Measurements from ENCODE around the gene PDXDC1.
"Not testable (repeated sequence)": the region's sequence is repeated elsewhere in the genome, so short reads cannot be mapped to it uniquely, and the experiment has no call there.

PDXDC1 gene

DNA sequence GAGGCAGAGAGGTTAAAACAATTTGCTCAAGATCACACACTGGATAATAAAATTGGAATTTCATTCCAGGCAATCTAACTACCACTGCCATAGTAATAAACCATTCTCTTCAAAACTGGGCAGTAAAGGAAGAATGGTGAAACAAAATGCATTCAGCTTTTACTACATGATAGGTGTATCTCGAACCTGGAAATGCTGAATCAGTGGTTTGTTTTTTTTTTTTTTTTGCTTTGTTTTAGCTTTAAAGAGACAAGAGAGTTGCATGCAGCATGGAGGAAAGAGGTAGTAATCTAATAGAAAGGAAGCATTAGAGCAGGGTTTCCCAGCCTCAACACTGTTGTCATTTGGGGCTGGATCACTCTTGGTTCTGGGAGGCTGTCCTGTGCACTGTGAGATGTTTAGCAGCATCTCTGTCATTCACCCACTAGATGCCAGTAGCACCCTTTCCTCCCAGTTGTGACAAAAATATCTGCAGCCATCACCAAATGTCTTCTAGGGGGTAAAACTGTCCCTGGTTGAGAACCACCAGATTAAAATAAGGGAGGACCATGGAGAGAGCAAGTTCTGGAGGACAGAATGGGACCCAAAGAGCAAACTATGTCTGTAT, 115.9 kb downstream of the PDXDC1 start:
- not testable (repeated sequence) for H3K9ac ChIP-seq (ENCODE audit: low read length); H3K27me3 ChIP-seq (replicated peaks; ENCODE audit: control insufficient read depth, insufficient read depth, low read length); DNase-seq (ENCODE audit: low read depth); H3K4me3 ChIP-seq (ENCODE audit: low read length); H3K9me3 ChIP-seq (ENCODE audit: control insufficient read depth, low read length); H3K4me1 ChIP-seq (ENCODE audit: control insufficient read depth, insufficient read depth, low read length)
- peaks cover 14% of the 10 kb centered on the region for H3K36me3 ChIP-seq (ENCODE audit: control insufficient read depth, insufficient read depth, low read length, severe bottlenecking)

DNA sequence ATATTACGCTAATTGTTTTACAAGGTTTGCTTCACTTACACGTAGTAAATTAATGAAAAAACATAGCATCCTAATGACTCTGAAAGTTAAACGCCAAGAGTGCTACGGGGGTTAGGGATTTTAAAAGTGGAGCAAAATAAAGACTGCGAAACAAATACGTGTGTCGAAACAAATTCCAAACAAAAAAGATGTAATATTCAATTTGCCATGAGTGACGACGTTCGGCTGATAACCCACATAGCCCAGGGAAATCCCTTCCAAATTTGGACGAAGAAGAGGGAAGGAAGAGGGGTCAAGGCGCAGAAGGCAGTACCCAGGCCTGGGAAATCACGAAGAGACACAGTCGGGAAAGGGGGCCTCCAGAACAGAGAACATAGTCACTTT, 118.7 kb downstream of the PDXDC1 start:
- Histone ChIP-seq H3K9ac (ENCODE audit: low read length) (peak overlapping the region; percentile 92), H3K36me3 (ENCODE audit: control insufficient read depth, insufficient read depth, low read length, severe bottlenecking) (peaks cover 11% of the 10 kb centered on the region), H3K4me3 (ENCODE audit: low read length) (peak overlapping the region; percentile 81)
- H3K4me1 ChIP-seq (ENCODE audit: control insufficient read depth, insufficient read depth, low read length); H3K9me3 ChIP-seq (ENCODE audit: control insufficient read depth, low read length); DNase-seq (ENCODE audit: low read depth); H3K27me3 ChIP-seq (replicated peaks; ENCODE audit: control insufficient read depth, insufficient read depth, low read length): not testable (repeated sequence)

DNA sequence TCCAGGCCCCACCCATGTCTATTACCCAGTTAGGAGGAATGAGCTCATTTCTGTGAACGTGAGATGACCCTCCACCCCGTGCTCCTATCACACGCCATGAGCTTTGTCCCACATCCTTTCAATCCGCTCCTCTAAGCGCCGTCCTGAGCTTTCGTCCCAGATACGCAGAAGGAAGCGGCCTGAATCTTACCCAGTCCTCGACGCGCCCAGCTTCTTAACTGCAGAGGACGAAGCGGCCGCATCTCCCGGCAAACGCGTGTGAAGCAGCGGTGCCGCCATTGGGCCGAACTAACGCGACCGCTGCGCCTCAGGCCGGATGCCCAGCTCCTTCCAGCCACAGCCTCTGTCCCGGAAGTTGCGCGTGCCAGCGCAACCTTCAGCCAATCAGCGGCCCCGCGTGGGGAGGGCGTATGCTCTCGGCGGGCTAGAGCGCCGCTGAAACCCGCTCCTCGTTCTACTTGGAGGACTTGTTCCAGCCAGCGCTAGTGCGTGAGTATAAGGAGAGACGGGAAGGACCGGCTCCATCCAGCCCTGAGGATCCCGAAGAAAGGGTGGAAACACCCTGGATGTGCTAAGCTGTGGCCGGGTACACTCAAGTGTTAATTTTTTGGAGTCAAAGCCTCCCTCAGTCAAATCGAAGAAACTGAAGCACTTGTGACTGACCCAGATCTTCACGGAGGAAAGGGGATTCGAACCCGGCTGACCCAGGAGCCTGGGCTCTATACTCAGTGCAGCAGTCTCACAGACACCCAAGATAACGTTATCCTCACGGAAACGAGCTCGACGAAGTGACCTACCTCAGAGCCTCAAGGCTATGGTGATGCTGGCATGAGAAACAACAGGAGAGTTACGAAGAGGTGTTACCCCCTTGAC, 119.4 kb downstream of the PDXDC1 start, which contains the start of gene RRN3:
Gene RRN3 (minus strand): TSS at position 318 of the 873 bp plus-strand sequence. CDS start 39 bp downstream, at position 279.
- peak; percentile 96 for DNase-seq (ENCODE audit: low read depth)
- Histone ChIP-seq H3K4me3 (ENCODE audit: low read length) (peak within 1 kb of the TSS; percentile 81), H3K36me3 (ENCODE audit: control insufficient read depth, insufficient read depth, low read length, severe bottlenecking) (peaks cover 11% of the 10 kb centered on the region), H3K9ac (ENCODE audit: low read length) (peak within 1 kb of the TSS; percentile 92)
- H3K9me3 ChIP-seq (ENCODE audit: control insufficient read depth, low read length); H3K4me1 ChIP-seq (ENCODE audit: control insufficient read depth, insufficient read depth, low read length); H3K27me3 ChIP-seq (replicated peaks; ENCODE audit: control insufficient read depth, insufficient read depth, low read length): not testable (repeated sequence)

DNA sequence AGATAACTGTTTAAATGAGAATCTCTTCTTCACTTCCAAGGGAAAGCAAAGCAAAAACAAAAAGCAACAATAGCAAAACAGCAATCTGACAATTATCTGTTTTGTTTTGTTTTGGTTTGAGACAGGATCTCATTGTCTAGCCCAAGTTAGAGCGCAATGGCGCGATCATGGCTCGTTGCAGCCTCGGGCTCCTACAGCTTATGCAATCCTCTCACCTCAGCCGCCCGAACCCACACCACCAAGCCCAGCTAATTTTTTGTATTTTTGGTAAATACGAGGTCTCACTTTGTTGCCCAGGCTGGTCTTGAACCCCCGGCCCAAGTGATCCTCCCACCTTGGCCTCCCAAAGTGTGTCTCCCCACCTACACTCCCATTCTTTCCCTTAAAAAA, 121.8 kb downstream of the PDXDC1 start:
- H3K9me3 ChIP-seq (ENCODE audit: control insufficient read depth, low read length); H3K27me3 ChIP-seq (replicated peaks; ENCODE audit: control insufficient read depth, insufficient read depth, low read length); H3K4me3 ChIP-seq (ENCODE audit: low read length); H3K9ac ChIP-seq (ENCODE audit: low read length); H3K36me3 ChIP-seq (ENCODE audit: control insufficient read depth, insufficient read depth, low read length, severe bottlenecking); DNase-seq (ENCODE audit: low read depth): not testable (repeated sequence)
- H3K4me1 ChIP-seq (ENCODE audit: control insufficient read depth, insufficient read depth, low read length): peaks cover 12% of the 10 kb centered on the region

DNA sequence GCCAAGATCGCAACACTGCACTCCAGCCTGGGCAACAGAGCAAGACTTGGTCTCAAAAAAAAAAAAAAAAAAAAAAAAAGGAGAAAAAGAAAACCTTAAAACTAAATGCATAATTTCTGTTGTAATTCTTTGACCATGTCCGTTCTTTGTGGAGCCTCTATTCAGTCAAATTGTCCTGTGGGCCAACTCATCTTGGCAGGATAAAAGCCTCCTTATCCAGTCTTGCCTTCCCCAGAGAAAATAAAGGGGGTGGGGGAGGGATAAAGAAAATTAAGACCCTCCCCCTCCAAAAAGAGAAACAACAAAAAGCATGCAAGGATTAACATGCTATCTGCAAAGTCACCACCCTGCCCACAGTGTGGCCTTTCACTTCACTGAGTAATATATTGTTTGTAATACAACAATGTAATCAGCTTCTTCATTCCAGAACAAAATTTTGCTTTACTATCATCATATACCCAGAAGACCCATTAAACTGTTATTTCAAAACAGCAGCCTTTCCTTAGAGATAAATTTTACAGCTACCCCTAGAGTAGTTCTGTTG, 124.6 kb downstream of the PDXDC1 start:
- not testable (repeated sequence) for H3K9me3 ChIP-seq (ENCODE audit: control insufficient read depth, low read length); H3K36me3 ChIP-seq (ENCODE audit: control insufficient read depth, insufficient read depth, low read length, severe bottlenecking); H3K27me3 ChIP-seq (replicated peaks; ENCODE audit: control insufficient read depth, insufficient read depth, low read length); DNase-seq (ENCODE audit: low read depth); H3K9ac ChIP-seq (ENCODE audit: low read length); H3K4me3 ChIP-seq (ENCODE audit: low read length)
- H3K4me1 ChIP-seq (ENCODE audit: control insufficient read depth, insufficient read depth, low read length): peaks cover 12% of the 10 kb centered on the region

DNA sequence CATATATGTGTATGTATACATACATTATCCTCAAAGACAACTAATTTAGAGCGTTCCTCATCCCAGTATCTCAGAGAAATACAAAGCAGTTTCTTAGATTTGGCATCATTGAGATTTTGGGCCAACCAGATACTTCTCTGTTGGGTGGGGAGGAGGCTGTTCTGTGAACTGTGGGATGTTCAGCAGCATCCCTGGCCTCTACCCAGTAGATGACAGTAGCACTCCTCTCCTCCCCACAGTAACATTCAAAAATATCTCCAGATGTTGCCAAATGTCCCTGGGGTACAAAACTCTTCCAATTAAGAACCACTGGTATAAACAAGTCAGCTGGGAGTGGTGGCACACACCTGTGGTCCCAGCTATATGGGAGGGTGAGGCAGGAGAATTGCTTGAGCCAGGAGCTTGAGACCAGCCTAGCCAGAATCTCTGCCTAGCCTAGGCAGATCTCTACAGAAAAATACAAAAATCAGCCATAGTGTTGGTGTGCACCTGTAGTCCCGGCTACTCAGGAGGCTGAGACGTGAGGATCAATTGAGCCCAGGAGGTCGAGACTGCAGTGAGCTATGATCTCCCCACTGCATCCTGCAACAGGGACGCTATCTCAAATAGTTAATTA, 125.7 kb downstream of the PDXDC1 start:
- not testable (repeated sequence) for H3K9me3 ChIP-seq (ENCODE audit: control insufficient read depth, low read length); H3K4me3 ChIP-seq (ENCODE audit: low read length); H3K36me3 ChIP-seq (ENCODE audit: control insufficient read depth, insufficient read depth, low read length, severe bottlenecking); H3K4me1 ChIP-seq (ENCODE audit: control insufficient read depth, insufficient read depth, low read length); DNase-seq (ENCODE audit: low read depth); H3K27me3 ChIP-seq (replicated peaks; ENCODE audit: control insufficient read depth, insufficient read depth, low read length); H3K9ac ChIP-seq (ENCODE audit: low read length)

DNA sequence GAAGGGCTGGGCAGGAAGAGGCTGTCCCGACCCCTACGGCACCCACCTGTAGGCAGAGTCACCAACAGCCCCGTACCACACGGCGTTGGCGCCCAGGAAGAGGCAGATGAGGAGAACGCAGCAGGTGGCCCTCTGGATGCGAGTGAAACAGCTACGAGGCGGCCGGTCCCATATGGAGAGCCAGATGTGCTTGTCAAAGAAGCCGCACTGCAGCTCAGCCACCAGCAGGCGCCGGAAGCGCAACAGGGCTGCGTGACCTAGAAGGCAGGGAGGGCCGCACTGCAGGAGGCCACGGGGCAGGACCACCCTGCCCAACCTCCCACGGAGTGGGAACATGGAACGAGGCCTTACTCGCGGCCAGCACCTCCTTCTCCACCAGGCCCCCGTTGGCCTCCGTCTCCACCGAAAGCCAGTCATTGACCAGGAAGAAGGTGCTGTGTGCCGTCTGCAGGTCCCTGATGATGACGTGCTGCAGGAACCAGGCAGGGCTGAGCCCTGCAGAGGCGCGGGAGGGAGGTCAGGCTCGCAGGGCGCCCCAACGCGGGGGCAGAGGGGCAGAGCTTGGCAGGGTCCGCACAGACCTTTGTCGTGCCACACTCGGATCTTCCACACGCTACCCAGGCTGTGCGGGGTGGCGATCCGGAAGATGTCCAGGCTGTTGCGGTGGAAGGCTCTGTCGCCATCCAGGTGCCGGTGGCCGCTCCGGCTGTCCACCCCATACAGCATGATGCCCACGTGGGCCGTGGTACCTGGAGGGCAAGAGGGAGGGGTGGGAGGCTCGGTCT, 153.0 kb downstream of the PDXDC1 start:
- DNase-seq (ENCODE audit: low read depth); H3K36me3 ChIP-seq (ENCODE audit: control insufficient read depth, insufficient read depth, low read length, severe bottlenecking); H3K9me3 ChIP-seq (ENCODE audit: control insufficient read depth, low read length); H3K4me3 ChIP-seq (ENCODE audit: low read length); H3K27me3 ChIP-seq (replicated peaks; ENCODE audit: control insufficient read depth, insufficient read depth, low read length); H3K9ac ChIP-seq (ENCODE audit: low read length); H3K4me1 ChIP-seq (ENCODE audit: control insufficient read depth, insufficient read depth, low read length): not testable (repeated sequence)

DNA sequence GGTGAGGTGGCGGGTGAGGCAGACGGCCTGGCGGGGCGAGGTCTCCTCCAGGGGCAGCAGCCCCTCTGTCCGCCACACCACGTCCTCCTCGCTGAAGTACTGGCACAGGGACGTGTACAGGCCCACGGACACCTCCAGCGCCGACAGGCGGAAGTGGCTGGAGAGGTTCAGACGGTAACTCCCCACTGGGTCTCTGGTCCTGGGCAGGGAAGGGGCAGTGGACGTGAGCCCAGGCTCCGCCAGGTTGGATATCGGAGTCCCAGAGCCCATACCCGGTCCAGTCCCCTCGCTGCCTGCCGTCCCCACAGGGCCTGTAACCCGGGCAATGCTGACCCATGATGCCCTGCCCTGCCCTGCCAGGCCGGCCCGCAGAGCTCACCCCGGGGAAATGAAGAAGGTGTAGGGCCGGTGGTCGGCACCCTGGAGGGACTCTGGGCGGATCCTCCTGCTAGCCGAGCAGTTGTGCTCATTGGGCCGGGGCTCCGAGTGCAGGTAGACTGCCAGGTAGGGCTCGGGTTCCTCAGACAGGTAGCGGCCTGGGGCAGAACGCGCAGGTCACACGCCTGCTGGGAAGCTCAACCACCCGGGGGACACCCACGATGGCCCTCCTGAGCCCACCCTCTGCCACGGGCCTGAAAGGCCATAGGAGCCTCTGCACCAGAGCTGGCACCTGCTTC, 155.6 kb downstream of the PDXDC1 start:
- not testable (repeated sequence) for DNase-seq (ENCODE audit: low read depth)

DNA sequence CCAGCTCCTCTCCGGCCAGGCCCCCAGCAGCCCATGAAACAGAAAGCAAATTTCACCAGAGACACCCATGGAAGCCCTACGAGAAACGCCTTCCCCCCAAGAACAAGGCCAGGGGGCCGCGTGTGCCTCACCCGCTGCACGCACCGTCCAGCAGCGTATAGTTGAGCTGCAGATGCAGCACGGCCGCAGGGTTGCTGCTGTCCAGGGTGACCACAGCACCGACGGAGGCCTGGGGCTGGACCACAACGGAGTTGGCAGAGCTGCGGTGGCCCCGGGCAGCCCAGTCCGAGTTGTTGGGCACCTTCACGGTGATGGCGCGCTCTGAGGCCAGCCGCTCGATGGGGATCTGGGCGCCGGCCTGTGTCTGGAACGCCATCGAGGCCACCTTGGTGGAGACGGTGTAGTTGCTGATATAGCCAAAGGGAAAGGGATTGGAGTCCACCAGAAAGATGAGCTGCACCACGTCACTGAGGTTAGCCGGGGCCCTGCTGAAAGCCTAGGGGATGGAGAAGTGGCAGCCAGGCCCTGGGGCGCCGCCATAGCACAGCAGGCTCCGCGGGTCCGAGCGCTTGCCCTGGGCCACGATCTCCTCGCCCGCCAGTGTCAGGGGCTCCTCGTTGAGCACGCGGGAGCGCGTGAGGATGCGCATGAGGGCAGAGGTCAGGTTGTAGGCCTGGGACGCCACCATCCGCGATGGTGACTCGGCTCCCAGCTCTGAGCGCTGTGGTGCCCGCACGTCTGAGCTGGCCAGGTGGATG, 156.3 kb downstream of the PDXDC1 start:
- H3K36me3 ChIP-seq (ENCODE audit: control insufficient read depth, insufficient read depth, low read length, severe bottlenecking); H3K9me3 ChIP-seq (ENCODE audit: control insufficient read depth, low read length); H3K4me3 ChIP-seq (ENCODE audit: low read length); H3K9ac ChIP-seq (ENCODE audit: low read length); H3K4me1 ChIP-seq (ENCODE audit: control insufficient read depth, insufficient read depth, low read length); H3K27me3 ChIP-seq (replicated peaks; ENCODE audit: control insufficient read depth, insufficient read depth, low read length); DNase-seq (ENCODE audit: low read depth): not testable (repeated sequence)

More for the DNA sequence above, 155.6 kb downstream of the PDXDC1 start:
- not testable (repeated sequence) for H3K4me1 ChIP-seq (ENCODE audit: control insufficient read depth, insufficient read depth, low read length); H3K27me3 ChIP-seq (replicated peaks; ENCODE audit: control insufficient read depth, insufficient read depth, low read length); H3K4me3 ChIP-seq (ENCODE audit: low read length); H3K9me3 ChIP-seq (ENCODE audit: control insufficient read depth, low read length); H3K9ac ChIP-seq (ENCODE audit: low read length); H3K36me3 ChIP-seq (ENCODE audit: control insufficient read depth, insufficient read depth, low read length, severe bottlenecking)

All from adipocyte (in vitro differentiated cells).